ENCODE results near the gene BORCS5.

DNA sequence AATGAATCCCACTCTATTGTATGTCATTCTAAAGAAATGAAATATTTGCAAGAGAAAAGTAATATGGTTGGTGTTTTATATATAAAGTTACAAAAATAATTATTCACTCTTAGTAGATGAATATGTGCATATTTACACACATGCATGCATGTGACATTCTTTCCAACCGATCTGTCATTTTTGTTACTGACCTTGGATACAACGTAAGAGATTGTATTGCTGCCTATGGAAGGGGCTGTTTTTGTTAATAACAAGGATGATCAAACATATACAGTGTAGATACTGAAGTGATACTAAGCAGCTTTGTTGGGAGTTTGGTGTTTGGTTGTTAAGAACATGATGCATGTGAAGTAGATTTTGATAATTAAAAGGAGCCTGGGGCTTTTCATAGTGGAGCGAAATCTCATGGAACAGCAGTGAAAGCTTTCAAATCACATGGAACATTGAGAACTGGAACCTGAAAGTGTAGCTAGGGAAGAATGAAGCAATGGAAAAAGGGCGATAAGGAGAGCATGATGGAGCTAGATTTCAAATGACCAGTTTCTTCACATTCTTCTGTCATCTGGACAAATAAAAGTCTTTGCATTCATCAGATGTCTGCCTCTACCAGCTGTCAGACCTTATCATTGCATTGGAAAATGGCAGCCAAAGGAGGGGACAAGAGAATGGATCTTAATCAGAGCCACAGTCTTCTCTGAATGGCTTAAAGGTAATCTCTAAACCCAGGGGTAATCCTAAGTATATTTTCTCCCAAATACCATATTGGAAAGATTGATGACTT lies 10.0 kb downstream of the BORCS5 start:
- TF ChIP-seq EZH2 (IDR thresholded peaks at IDR 0.05; ENCODE audit: borderline replicate concordance, low read length): no peak
- TF ChIP-seq, protein P1, sequence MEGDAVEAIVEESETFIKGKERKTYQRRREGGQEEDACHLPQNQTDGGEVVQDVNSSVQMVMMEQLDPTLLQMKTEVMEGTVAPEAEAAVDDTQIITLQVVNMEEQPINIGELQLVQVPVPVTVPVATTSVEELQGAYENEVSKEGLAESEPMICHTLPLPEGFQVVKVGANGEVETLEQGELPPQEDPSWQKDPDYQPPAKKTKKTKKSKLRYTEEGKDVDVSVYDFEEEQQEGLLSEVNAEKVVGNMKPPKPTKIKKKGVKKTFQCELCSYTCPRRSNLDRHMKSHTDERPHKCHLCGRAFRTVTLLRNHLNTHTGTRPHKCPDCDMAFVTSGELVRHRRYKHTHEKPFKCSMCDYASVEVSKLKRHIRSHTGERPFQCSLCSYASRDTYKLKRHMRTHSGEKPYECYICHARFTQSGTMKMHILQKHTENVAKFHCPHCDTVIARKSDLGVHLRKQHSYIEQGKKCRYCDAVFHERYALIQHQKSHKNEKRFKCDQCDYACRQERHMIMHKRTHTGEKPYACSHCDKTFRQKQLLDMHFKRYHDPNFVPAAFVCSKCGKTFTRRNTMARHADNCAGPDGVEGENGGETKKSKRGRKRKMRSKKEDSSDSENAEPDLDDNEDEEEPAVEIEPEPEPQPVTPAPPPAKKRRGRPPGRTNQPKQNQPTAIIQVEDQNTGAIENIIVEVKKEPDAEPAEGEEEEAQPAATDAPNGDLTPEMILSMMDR (IDR thresholded peaks at IDR 0.05; ENCODE audit: low read length): no peak

All from OCI-LY1 (cell line).